ENCODE data around the gene RRP15.

The RRP15 gene

DNA sequence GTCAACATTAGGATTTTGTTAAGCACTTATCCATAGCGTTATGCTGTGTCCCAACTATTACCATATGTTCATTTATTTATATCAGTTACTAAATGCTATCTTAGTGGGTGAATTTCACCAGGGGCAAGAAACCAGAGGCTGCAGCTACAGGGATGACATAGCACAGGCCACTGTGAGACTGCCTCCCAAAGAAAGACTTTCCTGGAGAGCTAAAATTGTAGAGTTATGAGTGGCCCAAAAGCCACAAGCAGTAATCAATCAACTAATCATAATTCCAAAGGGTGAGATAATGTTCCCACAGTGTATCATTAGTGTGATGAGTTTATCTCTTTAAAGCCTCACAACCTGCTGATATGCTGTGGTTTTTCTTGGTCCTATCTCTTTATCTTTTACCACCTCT lies 56.2 kb downstream of the RRP15 start:
- TF ChIP-seq GATA3 (IDR thresholded peaks at IDR 0.05; ENCODE audit: low read depth, low read length) (peak; percentile 45; the same call in 1 of the 2 replicates), GATA2 (IDR thresholded peaks at IDR 0.05; ENCODE audit: low read depth, low read length) (peak; percentile 83)

DNA sequence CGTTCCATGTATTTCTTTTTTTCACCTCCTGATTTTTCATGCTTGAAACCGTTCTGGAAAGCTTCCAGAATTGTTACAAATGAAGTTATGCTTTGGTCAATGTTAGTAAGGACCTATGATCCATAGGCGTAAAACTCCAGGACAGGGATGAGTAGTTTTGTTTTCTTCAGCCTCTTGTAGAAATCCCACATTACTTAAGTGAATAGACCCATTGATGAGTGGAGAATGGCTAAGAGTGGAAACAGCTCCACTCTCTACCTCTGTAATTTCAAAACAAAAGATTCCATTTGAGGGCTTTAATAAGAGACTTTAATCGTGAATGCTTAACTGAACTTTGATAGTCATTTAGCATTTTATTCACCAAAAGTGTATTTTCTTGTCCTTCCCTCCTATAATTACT lies 57.0 kb downstream of the RRP15 start:
- TF ChIP-seq GATA2 (IDR thresholded peaks at IDR 0.05; ENCODE audit: low read depth, low read length) (no peak), GATA3 (IDR thresholded peaks at IDR 0.05; ENCODE audit: low read depth, low read length) (no peak)

DNA sequence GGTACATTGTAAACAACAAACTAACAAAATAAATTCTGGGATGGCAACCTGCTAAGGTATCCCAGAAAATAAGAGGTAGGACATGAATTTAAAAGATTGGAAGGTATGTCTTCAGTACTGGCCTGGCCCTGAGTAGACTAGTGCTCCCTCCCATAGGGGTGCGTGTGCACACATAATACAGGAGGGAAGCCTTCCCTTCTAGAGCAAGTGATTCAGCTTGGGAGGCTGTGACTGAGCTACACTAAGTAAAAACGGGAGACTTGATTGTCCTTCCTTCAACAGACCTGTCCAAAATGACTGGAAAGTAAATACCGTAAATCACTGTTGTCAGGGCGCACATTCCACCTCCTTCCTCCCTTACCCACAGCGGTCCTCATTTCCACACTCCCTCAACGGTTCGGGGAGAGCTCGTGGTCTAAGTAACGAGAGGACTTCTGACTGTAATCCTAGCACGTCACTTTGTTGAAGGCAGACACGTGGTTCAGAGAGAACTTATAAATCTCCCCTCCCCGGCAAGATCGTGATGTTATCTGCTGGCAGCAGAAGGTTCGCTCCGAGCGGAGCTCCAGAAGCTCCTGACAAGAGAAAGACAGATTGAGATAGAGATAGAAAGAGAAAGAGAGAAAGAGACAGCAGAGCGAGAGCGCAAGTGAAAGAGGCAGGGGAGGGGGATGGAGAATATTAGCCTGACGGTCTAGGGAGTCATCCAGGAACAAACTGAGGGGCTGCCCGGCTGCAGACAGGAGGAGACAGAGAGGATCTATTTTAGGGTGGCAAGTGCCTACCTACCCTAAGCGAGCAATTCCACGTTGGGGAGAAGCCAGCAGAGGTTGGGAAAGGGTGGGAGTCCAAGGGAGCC lies 60.0 kb downstream of the RRP15 start, which contains the start of gene TGFB2:
Gene TGFB2, plus strand, starts transcription at position 523 of the 859 bp plus-strand sequence. CDS start 1,366 bp downstream, outside the sequence.
- no peak for TF ChIP-seq GATA3 (IDR thresholded peaks at IDR 0.05; ENCODE audit: low read depth, low read length)
- TF ChIP-seq GATA2 (IDR thresholded peaks at IDR 0.05; ENCODE audit: low read depth, low read length): peak; percentile 79

DNA sequence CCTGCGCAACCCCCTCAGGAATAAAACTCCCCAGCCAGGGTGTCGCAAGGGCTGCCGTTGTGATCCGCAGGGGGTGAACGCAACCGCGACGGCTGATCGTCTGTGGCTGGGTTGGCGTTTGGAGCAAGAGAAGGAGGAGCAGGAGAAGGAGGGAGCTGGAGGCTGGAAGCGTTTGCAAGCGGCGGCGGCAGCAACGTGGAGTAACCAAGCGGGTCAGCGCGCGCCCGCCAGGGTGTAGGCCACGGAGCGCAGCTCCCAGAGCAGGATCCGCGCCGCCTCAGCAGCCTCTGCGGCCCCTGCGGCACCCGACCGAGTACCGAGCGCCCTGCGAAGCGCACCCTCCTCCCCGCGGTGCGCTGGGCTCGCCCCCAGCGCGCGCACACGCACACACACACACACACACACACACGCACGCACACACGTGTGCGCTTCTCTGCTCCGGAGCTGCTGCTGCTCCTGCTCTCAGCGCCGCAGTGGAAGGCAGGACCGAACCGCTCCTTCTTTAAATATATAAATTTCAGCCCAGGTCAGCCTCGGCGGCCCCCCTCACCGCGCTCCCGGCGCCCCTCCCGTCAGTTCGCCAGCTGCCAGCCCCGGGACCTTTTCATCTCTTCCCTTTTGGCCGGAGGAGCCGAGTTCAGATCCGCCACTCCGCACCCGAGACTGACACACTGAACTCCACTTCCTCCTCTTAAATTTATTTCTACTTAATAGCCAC lies 60.7 kb downstream of the RRP15 start:
- no peak for TF ChIP-seq GATA2 (IDR thresholded peaks at IDR 0.05; ENCODE audit: low read depth, low read length)
- no peak for TF ChIP-seq GATA3 (IDR thresholded peaks at IDR 0.05; ENCODE audit: low read depth, low read length)

DNA sequence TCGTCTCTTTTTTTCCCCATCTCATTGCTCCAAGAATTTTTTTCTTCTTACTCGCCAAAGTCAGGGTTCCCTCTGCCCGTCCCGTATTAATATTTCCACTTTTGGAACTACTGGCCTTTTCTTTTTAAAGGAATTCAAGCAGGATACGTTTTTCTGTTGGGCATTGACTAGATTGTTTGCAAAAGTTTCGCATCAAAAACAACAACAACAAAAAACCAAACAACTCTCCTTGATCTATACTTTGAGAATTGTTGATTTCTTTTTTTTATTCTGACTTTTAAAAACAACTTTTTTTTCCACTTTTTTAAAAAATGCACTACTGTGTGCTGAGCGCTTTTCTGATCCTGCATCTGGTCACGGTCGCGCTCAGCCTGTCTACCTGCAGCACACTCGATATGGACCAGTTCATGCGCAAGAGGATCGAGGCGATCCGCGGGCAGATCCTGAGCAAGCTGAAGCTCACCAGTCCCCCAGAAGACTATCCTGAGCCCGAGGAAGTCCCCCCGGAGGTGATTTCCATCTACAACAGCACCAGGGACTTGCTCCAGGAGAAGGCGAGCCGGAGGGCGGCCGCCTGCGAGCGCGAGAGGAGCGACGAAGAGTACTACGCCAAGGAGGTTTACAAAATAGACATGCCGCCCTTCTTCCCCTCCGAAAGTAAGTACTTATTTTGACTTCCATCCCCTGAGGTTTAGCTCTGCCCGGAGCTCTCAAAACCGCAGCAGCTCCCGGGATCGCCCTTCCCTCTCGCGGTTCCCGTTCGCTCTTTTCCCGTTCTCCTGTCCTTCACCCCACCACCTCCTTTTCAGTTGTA lies 61.5 kb downstream of the RRP15 start:
- TF ChIP-seq GATA3 (IDR thresholded peaks at IDR 0.05; ENCODE audit: low read depth, low read length) (no peak), GATA2 (IDR thresholded peaks at IDR 0.05; ENCODE audit: low read depth, low read length) (no peak)

DNA sequence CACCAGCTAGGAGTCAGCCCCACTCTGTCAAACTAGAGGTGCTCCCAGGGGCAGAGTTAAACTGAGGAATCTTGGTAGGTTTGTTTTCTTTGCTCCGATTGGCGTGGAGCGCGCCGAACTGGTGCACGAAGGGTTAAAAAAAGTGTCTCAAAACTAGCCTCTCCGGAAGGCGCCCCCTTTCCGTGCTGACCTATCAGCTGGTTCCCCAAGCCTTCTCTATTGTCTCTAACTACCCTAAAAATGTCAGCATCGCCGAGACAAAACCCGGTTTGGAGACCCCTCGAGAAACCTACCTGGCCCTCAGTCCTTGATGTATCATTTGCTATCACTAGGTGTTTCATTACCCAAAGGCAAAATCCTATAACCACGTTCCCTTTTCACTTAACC lies 62.2 kb downstream of the RRP15 start:
- no peak for TF ChIP-seq GATA3 (IDR thresholded peaks at IDR 0.05; ENCODE audit: low read depth, low read length)
- no peak for TF ChIP-seq GATA2 (IDR thresholded peaks at IDR 0.05; ENCODE audit: low read depth, low read length)

DNA sequence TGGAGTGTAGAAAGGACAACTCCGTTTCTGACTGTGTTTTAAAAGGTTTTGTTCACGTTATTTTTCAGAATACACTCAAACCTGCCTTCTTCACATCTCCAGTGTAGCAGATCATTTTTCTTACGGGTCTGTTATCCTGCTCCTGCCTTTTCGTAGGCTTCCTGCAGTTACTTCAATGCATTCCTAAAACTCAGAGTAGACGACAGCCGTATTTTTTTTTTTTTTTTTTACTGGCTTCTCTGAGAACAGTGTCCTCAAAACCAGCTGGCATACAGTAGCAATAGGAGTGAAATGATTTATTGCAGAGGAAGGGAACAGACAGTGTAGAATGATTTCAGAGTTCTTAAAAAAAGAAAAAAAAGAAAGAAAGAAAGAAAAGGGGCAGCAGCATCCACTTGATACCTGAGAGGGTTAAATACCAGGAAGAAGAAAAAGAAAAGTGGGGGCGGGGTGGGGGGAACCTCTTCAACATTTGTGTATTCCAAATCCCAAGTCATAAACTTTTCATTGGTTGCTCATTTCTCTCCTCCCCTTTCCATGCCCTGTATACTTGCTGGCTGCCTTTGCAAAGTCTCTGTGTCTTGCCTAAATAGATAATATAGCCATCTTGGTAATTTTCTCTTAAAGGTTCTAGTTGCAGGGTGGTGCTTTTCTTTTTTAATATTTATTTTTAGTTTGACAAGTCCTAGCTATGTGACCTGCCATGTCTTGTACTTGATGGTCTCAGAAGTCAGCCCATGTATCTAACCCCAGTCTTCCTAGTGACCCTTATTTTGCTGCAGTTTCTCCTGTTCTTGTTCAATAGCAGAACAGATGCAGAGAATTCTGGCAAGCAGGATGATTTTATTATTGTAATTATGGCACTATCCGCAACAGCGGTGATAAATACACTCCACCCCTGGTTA lies 62.9 kb downstream of the RRP15 start:
- no peak for TF ChIP-seq GATA3 (IDR thresholded peaks at IDR 0.05; ENCODE audit: low read depth, low read length)

DNA sequence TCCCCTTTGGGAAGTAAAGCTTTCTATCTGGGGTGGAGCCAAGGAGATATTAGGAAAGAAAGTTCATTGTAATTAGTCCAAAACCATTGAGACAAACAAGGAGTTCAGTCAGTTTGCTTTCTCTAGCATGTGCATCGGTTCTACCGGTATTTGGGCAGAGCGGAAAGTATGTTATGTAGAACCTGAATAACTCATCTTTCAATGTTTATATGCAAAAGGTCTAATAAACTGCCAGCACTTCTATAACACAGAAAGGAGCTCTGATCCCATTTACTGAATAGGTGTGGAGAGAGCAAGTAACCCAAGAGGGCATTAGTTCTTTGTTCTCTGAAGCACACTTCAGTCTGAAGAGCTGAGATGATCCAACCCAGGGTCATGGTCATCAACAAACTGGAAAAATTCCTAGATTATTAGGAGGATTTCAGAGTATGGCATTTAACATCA lies 63.6 kb downstream of the RRP15 start:
- TF ChIP-seq GATA2 (IDR thresholded peaks at IDR 0.05; ENCODE audit: low read depth, low read length) (no peak), GATA3 (IDR thresholded peaks at IDR 0.05; ENCODE audit: low read depth, low read length) (no peak)

DNA sequence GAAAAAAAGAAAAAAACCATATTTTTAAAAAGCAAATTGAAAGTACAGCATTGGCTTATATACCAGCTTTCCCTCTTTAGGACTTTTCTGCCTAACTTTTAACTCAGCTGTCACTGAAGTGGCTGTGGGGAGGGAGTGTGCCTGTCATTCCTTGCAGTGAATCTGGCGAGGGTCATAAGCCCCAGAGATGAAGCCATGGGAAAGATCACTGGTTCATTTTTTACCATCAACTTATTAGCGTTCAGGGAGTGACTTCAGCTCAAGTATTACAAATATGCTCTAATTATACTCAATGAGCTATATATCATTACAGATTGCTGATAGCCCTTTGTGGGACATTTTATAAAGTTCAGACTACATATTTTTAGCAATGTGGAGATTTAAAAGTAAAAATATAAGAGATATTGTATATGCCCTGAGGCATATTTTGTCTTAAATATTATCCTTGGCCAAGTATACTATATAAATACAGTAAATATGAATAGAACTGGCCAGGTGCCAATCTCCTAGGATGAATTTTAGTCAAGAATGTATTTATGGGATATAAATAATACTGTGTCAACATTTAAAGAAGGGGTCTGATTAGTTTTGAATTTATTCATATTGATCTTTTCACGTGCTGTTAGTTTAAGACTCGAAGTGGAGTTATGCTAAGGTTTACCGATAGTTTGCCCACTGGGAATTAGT lies 64.4 kb downstream of the RRP15 start:
- TF ChIP-seq GATA3 (IDR thresholded peaks at IDR 0.05; ENCODE audit: low read depth, low read length): no peak
- TF ChIP-seq GATA2 (IDR thresholded peaks at IDR 0.05; ENCODE audit: low read depth, low read length): no peak

DNA sequence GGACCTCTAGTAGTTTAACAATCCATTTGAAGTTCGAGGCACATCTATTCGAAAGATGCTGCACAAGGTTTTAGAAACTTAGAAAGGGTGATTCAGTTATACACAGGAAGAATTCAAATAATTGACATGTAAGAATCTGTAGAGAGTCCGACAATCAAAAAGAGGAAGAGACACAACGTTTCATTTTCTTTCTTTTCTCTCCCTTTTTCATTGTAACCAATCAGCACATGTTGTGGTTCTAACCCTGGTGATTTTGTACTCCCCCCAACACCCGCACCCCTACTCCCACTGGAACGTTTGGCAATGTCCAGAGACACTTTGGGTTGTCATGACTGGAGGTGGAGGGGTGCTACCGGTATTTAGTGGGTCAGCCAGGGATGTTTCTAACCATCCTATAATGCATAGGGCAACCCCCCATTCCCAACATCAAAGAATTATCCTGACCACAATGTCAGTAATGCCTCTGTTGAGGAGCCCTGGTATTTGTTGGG lies 65.0 kb downstream of the RRP15 start:
- TF ChIP-seq GATA2 (IDR thresholded peaks at IDR 0.05; ENCODE audit: low read depth, low read length) (no peak), GATA3 (IDR thresholded peaks at IDR 0.05; ENCODE audit: low read depth, low read length) (no peak)

DNA sequence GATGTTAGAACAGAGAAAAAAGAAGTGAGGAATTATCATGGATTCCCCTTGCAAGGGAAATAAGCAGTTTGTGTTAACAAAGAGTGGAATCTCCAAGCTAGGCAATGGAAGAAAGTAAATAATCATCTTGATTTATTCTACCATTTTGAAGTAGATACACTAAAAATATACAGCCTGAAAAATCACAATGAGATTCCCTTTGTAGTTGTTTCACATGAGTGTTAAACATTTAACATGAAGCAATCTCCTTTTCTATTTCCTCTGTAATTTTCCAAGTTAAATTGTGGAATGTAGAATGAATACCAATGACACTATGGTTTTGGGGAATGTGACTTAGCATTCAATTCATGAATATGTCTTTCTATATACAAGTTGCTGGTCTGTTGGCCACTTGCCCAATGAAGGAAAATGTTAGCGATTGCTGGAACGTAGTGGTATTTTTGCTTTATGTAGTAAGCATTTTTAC lies 65.7 kb downstream of the RRP15 start:
- no peak for TF ChIP-seq GATA2 (IDR thresholded peaks at IDR 0.05; ENCODE audit: low read depth, low read length)
- TF ChIP-seq GATA3 (IDR thresholded peaks at IDR 0.05; ENCODE audit: low read depth, low read length): no peak

DNA sequence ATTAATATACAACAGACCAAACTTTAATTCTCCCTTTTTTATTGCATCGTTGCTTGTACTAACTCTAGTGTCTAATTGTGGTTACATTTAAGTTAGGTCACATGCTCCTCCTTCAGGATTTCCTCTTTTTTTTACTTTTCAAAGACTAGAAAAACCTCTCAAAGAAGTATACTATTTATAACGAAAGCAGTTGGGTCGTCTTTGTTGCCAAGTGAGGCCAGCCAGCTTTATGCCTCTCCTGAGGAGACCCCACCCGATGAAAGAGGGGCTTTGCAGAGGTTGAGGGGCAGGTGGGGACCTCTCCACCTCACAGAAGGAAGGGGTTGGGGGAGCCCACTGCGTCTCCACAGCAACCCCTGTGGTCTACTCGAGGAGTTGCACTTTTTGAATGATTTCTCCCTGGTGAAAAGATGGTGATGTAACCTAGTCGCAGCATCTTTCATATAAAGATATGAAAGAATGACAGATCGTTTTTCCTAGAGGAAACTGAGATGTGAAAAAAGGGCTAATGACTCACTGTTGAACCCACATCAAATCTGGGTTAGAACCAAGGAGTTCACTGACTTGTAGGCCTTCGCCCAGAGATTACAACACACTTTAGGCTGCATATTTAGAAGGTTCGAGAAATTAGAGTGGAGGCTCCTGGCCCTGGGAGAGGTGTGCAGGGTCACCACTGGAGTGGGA lies 66.4 kb downstream of the RRP15 start:
- TF ChIP-seq GATA3 (IDR thresholded peaks at IDR 0.05; ENCODE audit: low read depth, low read length) (no peak), GATA2 (IDR thresholded peaks at IDR 0.05; ENCODE audit: low read depth, low read length) (no peak)
